Endothelial cell of umbilical vein (primary cell): Measurements from ENCODE around the gene RRAS. TPM values are rescaled to one million over a fixed set of nuclear protein-coding genes. Genes with fewer than 3 reads are reported as not detected.

Experiments
- BruUV-seq: library from RNA; stranded (reverse); fragments of 400-500 nt; replicated peaks from 2 replicates; lab custom pipeline; 2021; lab: Mats Ljungman, UMichigan
- CTCF ChIA-PET: fragments of 300-600, 350-600 bp; sonication (Branson Sonifier 250); formaldehyde crosslinking; loops from one replicate; lab custom pipeline; 2021; ENCODE audit warnings: antibody characterized with exemption, inconsistent platforms; lab: Charles Lee
- POLR2A ChIA-PET: fragments of 300-600, 350-600 bp; sonication (Branson Sonifier 250); formaldehyde crosslinking; loops from one replicate; lab custom pipeline; 2021; ENCODE audit warnings: antibody characterized with exemption, inconsistent platforms; lab: Charles Lee
- DNase-seq: peaks from one replicate; pipeline ENCODE4 v3.0.0-alpha.2; 2011; ENCODE audit warnings: low read depth, low spot score
- FAIRE-seq: peaks from 2 replicates; lab custom pipeline; 2011; peaks lifted over from hg19 to GRCh38; lab: Jason Lieb, UNC
- H2AFZ ChIP-seq: 2 replicates; pipeline ENCODE4 v1.6.0; 2012; ENCODE audit warnings: low read depth, low read length, control low read depth, inconsistent platforms
- H3K27ac ChIP-seq: 2 replicates; pipeline ENCODE4 v1.5.1; 2011; ENCODE audit warnings: low read depth, mild to moderate bottlenecking, control low read depth, low read length, moderate library complexity; ENCODE audit not compliant: insufficient read depth
- H3K27me3 ChIP-seq, 2 experiments: 2 replicates each; pipeline versions ENCODE4 v1.6.0 to v1.6.1; 2011; ENCODE audit warnings: low read length in 2 of 2, mixed read lengths in 1 of 2; ENCODE audit not compliant: control insufficient read depth in 2 of 2, insufficient read depth in 2 of 2
- H3K36me3 ChIP-seq, 2 experiments: 2 replicates in 1 of 2; 3 replicates in 1 of 2; pipeline ENCODE4 v1.5.1; 2011; ENCODE audit warnings: low read length in 2 of 2, mild to moderate bottlenecking in 1 of 2, moderate library complexity in 1 of 2; ENCODE audit not compliant: control insufficient read depth in 2 of 2, insufficient read depth in 2 of 2; ENCODE audit errors: extremely low read depth in 1 of 2
- H3K4me1 ChIP-seq: 3 replicates; pipeline ENCODE4 v1.5.1; 2011; ENCODE audit warnings: mild to moderate bottlenecking, low read length; ENCODE audit not compliant: control insufficient read depth, insufficient read depth; ENCODE audit errors: extremely low read depth
- H3K4me2 ChIP-seq: 2 replicates; pipeline ENCODE4 v1.6.1; 2011; ENCODE audit warnings: low read length, control low read depth, mixed read lengths; ENCODE audit not compliant: insufficient read depth
- H3K4me3 ChIP-seq, 3 experiments: fragments of 200-600 bp in 1 of 3; sonication (generic), shearing (Covaris generic) in 1 of 3; replicated peaks in 1 of 3; 2 replicates each; pipeline ENCODE4 v1.5.1; 2011 to 2016; ENCODE audit warnings: control low read depth in 3 of 3, low read length in 3 of 3, mild to moderate bottlenecking in 2 of 3, inconsistent platforms in 1 of 3, low read depth in 1 of 3, moderate library complexity in 1 of 3; ENCODE audit not compliant: insufficient read depth in 1 of 3
- H3K79me2 ChIP-seq: 2 replicates; pipeline ENCODE4 v1.6.0; 2012; ENCODE audit warnings: low read length, inconsistent platforms; ENCODE audit not compliant: control insufficient read depth, insufficient read depth
- H3K9ac ChIP-seq: replicated peaks from 2 replicates; pipeline ENCODE3; 2011; ENCODE audit warnings: low read length, control low read depth; ENCODE audit not compliant: insufficient read depth; ENCODE audit errors: extremely low read depth
- H3K9me1 ChIP-seq: replicated peaks from 3 replicates; pipeline ENCODE4 v1.6.0; 2011; ENCODE audit warnings: mild to moderate bottlenecking, low read length; ENCODE audit not compliant: control insufficient read depth, insufficient read depth; ENCODE audit errors: extremely low read depth
- H3K9me3 ChIP-seq: replicated peaks from 2 replicates; pipeline ENCODE4 v1.5.1; 2012; ENCODE audit warnings: low read length, inconsistent platforms; ENCODE audit not compliant: control insufficient read depth, insufficient read depth
- H4K20me1 ChIP-seq: replicated peaks from 2 replicates; pipeline ENCODE3; 2011; ENCODE audit warnings: mild to moderate bottlenecking, low read length; ENCODE audit not compliant: control insufficient read depth, insufficient read depth; ENCODE audit errors: extremely low read depth
- EZH2 ChIP-seq: IDR thresholded peaks from 2 replicates; pipeline ENCODE4 v1.6.1; 2012; ENCODE audit warnings: borderline replicate concordance, low read depth, mild to moderate bottlenecking, moderate library complexity, low read length, inconsistent platforms; ENCODE audit not compliant: severe bottlenecking
- GATA2 ChIP-seq: IDR thresholded peaks from 2 replicates; pipeline ENCODE4 v1.7.0; 2011; ENCODE audit warnings: low read depth, mild to moderate bottlenecking, moderate library complexity, mixed read lengths, low read length; ENCODE audit not compliant: insufficient read length, insufficient read depth
- MYC ChIP-seq: IDR thresholded peaks from one replicate; pipeline ENCODE4 v1.6.1; 2011; ENCODE audit warnings: mild to moderate bottlenecking, low read depth, low read length
- dilution Hi-C: fragments of 300-500 bp; cut with MboI; formaldehyde crosslinking; loops from one replicate; pipeline ENCODE4 v1.15.0; 2019; ENCODE audit warnings: low sequenced_read_pairs; ENCODE audit not compliant: extremely low pct_ligation_motif_present
- intact Hi-C: fragments of 100-400 bp; cut with micrococcal nuclease; formaldehyde crosslinking; loops from one replicate; pipeline ENCODE4 v1.10.0; 2022
- polyA plus RNA-seq, 4 experiments: library from polyadenylated mRNA; depleted of rRNA in 3 of 4; stranded (reverse) in 3 of 4; unstranded in 1 of 4; fragments of >200 nt; gene quantifications; 2 replicates each; pipeline versions ENCODE4 v1.2.1 to v1.2.3, GENCODE V29; 2011 to 2012; ENCODE audit warnings: missing spikeins in 1 of 4
- total RNA-seq: library from RNA; stranded (reverse); gene quantifications from 2 replicates; pipeline ENCODE4 v1.2.3, GENCODE V29; 2021
- TF ChIP-seq, protein P1 (sequence below): IDR thresholded peaks from 2 replicates; pipeline ENCODE4 v1.6.1; 2011; ENCODE audit not compliant: insufficient read depth, insufficient read length
- TF ChIP-seq, protein P2 (sequence below), 2 donors: IDR thresholded peaks; 1 replicate in 1 of 2; 2 replicates in 1 of 2; pipeline ENCODE4 v1.5.1; 2011; ENCODE audit warnings: low read length in 2 of 2, mild to moderate bottlenecking in 2 of 2, moderate library complexity in 2 of 2, control low read depth in 1 of 2, inconsistent platforms in 1 of 2, low read depth in 1 of 2; ENCODE audit not compliant: insufficient read depth in 1 of 2; ENCODE audit errors: extremely low read depth in 1 of 2

Gene RRAS
- total and polyA plus RNA-seq, 2 donors (not counting 3 experiments of a cell fraction or from before 2014, with no cell fraction given) = 89.5 to 250 TPM

DNA sequence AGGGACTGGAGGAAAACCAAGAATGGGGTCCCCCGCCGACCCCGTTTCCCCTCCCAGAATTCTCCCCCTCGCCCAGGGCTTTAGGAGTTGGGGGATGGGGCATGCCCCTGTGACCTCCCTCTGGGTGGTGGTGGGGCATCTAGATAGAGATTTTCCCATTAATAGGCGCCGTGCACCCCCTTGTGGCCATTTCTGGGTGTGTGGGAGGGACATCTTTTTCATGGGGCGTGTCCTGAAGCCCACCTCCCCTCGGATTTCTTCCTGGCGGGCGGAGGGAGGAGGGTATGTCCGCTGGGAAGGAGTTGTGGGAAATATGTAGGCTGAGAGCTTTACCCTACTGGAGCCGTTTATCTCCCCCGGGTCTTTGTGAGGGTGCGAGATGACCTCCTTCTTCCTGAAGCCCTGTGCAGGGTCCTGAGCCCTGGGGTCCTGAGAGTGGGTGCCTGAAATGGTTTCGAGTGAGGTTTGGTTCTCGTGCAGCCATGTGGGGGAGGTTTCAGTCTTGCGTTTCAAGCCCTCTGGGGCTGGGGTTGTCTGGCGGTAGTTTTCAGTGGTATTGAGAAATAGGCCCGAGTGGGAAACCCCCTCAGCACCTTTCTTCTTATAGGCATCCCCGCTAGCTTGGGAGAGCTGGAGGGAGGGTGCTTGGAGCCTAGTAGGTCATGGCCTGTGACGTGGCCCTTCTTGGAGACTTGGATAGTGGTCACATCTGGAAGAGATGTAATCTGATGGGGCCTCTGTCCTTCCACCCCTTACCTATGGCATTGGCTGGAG, 38.1 kb upstream of the RRAS start:
- H3K9ac ChIP-seq = peak overlapping the region; percentile 89
- peak; percentile 77 for DNase-seq
- H3K9me1 ChIP-seq = no peaks in the 10 kb centered on the region
- H3K36me3 ChIP-seq = peaks cover 7 to 9% of the 10 kb centered on the region in 2 experiments
- H2AFZ ChIP-seq = no peak overlapping the region
- H3K9me3 ChIP-seq = no peaks in the 10 kb centered on the region
- TF ChIP-seq MYC (no peak), EZH2 (no peak), GATA2 (no peak)
- TF ChIP-seq, protein P1, sequence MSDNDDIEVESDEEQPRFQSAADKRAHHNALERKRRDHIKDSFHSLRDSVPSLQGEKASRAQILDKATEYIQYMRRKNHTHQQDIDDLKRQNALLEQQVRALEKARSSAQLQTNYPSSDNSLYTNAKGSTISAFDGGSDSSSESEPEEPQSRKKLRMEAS = no peak
- TF ChIP-seq, protein P2, sequence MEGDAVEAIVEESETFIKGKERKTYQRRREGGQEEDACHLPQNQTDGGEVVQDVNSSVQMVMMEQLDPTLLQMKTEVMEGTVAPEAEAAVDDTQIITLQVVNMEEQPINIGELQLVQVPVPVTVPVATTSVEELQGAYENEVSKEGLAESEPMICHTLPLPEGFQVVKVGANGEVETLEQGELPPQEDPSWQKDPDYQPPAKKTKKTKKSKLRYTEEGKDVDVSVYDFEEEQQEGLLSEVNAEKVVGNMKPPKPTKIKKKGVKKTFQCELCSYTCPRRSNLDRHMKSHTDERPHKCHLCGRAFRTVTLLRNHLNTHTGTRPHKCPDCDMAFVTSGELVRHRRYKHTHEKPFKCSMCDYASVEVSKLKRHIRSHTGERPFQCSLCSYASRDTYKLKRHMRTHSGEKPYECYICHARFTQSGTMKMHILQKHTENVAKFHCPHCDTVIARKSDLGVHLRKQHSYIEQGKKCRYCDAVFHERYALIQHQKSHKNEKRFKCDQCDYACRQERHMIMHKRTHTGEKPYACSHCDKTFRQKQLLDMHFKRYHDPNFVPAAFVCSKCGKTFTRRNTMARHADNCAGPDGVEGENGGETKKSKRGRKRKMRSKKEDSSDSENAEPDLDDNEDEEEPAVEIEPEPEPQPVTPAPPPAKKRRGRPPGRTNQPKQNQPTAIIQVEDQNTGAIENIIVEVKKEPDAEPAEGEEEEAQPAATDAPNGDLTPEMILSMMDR (IDR thresholded peaks at IDR 0.05; ENCODE audit: extremely low read depth in 1 of 2, insufficient read depth in 1 of 2, low read depth in 1 of 2, low read length in 2 of 2) = peak; percentile 57 to 73
- no peaks in the 10 kb centered on the region for H4K20me1 ChIP-seq
- POLR2A ChIA-PET = interaction anchor here (0.9 to 3.0 kb wide), 3 partner anchors 38 to 175 kb away, joined by 3 to 15 read pairs (median 3); partner anchors contain the start of gene RRAS
- FAIRE-seq = peak; percentile 76
- peak overlapping the region; percentile 69 to 97 (median 78) for H3K4me3 ChIP-seq
- peak overlapping the region; percentile 95 for H3K4me2 ChIP-seq
- dilution Hi-C loops = no loop called here
- H3K27me3 ChIP-seq = no peaks in the 10 kb centered on the region
- CTCF ChIA-PET = interaction anchor here (1.0 to 3.2 kb wide), 5 partner anchors 13 to 175 kb away, joined by 3 to 15 read pairs (median 4); partner anchors contain the start of genes BCL2L12, FUZ and IRF3
- H3K4me1 ChIP-seq = peaks cover 23% of the 10 kb centered on the region
- H3K27ac ChIP-seq = peak overlapping the region; percentile 46
- H3K79me2 ChIP-seq = peaks cover 45% of the 10 kb centered on the region
- TSS peak; percentile 17 for BruUV-seq
- intact Hi-C loops = loop anchor here (2.0 to 5.0 kb wide), 2 partner anchors 63 to 189 kb away; partner anchors contain the start of gene PNKP
